Stimulated activated naive B cell treated with anti-CD40 and anti-IgM and Interleukin-4, amounts not matched to agents 10 μg/mL and 1 μg/mL and 100 μg/mL, for 72 hours (primary cell): ENCODE data around the gene MON1B.

Experiments
- ATAC-seq, 2 donors: fragments of 150-1000 bp; cut with Tn5 transposase; replicated peaks; 2 replicates each; pipeline ENCODE4 v1.10.0; 2021; ENCODE audit warnings: moderate library complexity in 1 of 2
- DNase-seq: peaks from one replicate; pipeline ENCODE4 v3.0.0; 2021
- H3K27ac Mint-ChIP-seq: one replicate; pipeline ENCODE4 v1.8.0; 2022; ENCODE audit warnings: mild to moderate bottlenecking, mixed read lengths
- H3K27me3 Mint-ChIP-seq, 2 donors: one replicate each; pipeline ENCODE4 v1.8.0; 2022; ENCODE audit warnings: mixed read lengths in 2 of 2
- H3K36me3 Mint-ChIP-seq, 2 donors: one replicate each; pipeline ENCODE4 v1.8.0; 2022; ENCODE audit warnings: mixed read lengths in 2 of 2, mild to moderate bottlenecking in 1 of 2
- H3K4me1 Mint-ChIP-seq, 2 donors: one replicate each; pipeline ENCODE4 v1.8.0; 2022; ENCODE audit warnings: mixed read lengths in 2 of 2, mild to moderate bottlenecking in 1 of 2
- H3K4me3 Mint-ChIP-seq, 2 donors: one replicate each; pipeline ENCODE4 v1.8.0; 2022; ENCODE audit warnings: mild to moderate bottlenecking in 2 of 2, mixed read lengths in 2 of 2, moderate library complexity in 1 of 2
- H3K9me3 Mint-ChIP-seq, 2 donors: one replicate each; pipeline ENCODE4 v1.8.0; 2022; ENCODE audit warnings: mixed read lengths in 2 of 2, mild to moderate bottlenecking in 1 of 2

MON1B gene

GRCh38 chr16:77212741-77213541 is 22.0 kb downstream of the MON1B start:
- ATAC-seq (peak; percentile 85 to 88), DNase-seq (peak; percentile 61)
- Mint-ChIP-seq H3K4me3 (peak overlapping the region; percentile 82 to 88), H3K36me3 (peaks cover 0 to 12% of the 10 kb centered on the region in 2 donors), H3K9me3 (no peaks in the 10 kb centered on the region), H3K4me1 (peaks cover 8 to 17% of the 10 kb centered on the region in 2 donors), H3K27ac (peak overlapping the region; percentile 63), H3K27me3 (no peaks in the 10 kb centered on the region)

- ATAC-seq (no peak), DNase-seq (no peak)
- Mint-ChIP-seq H3K36me3 (peaks cover 0 to 10% of the 10 kb centered on the region in 2 donors), H3K9me3 (no peaks in the 10 kb centered on the region), H3K4me3 (peak overlapping the region; percentile 82 to 88), H3K27ac (peak overlapping the region; percentile 63), H3K4me1 (peaks cover 8 to 17% of the 10 kb centered on the region in 2 donors), H3K27me3 (no peaks in the 10 kb centered on the region)
Measured at GRCh38 chr16:77213542-77214106, 22.6 kb downstream of the MON1B start.

GRCh38 chr16:77214411-77215138 is 23.6 kb downstream of the MON1B start:
- Mint-ChIP-seq H3K4me1 (peaks cover 8 to 17% of the 10 kb centered on the region in 2 donors), H3K9me3 (no peaks in the 10 kb centered on the region), H3K27ac (no peak overlapping the region), H3K36me3 (peaks cover 0 to 4% of the 10 kb centered on the region in 2 donors), H3K4me3 (no peak overlapping the region), H3K27me3 (no peaks in the 10 kb centered on the region)
- no peak for DNase-seq
- ATAC-seq = no peak

- H3K27ac Mint-ChIP-seq = no peak overlapping the region
- H3K4me1 Mint-ChIP-seq = peaks cover 5 to 6% of the 10 kb centered on the region in 2 donors
- DNase-seq (no peak), ATAC-seq (no peak)
- H3K36me3 Mint-ChIP-seq = no peaks in the 10 kb centered on the region
- H3K9me3 Mint-ChIP-seq = no peaks in the 10 kb centered on the region
- no peaks in the 10 kb centered on the region for H3K27me3 Mint-ChIP-seq
- no peak overlapping the region for H3K4me3 Mint-ChIP-seq
Measured at GRCh38 chr16:77219437-77219836, 28.4 kb downstream of the MON1B start.

- Mint-ChIP-seq H3K27me3 (peaks cover 0 to 5% of the 10 kb centered on the region in 2 donors), H3K4me3 (no peak overlapping the region), H3K27ac (no peak overlapping the region), H3K36me3 (no peaks in the 10 kb centered on the region), H3K4me1 (peaks cover 5 to 6% of the 10 kb centered on the region in 2 donors), H3K9me3 (no peaks in the 10 kb centered on the region)
- DNase-seq (no peak), ATAC-seq (peak; percentile 61 to 66)
Measured at GRCh38 chr16:77220427-77220826, 29.4 kb downstream of the MON1B start.

GRCh38 chr16:77221482-77221881 is 30.5 kb downstream of the MON1B start:
- Mint-ChIP-seq H3K27ac (no peak overlapping the region), H3K9me3 (no peaks in the 10 kb centered on the region), H3K4me3 (no peak overlapping the region), H3K36me3 (no peaks in the 10 kb centered on the region), H3K27me3 (peaks cover 0 to 5% of the 10 kb centered on the region in 2 donors), H3K4me1 (peaks cover 5 to 6% of the 10 kb centered on the region in 2 donors)
- ATAC-seq (no peak), DNase-seq (no peak)

GRCh38 chr16:77223184-77223583 is 32.2 kb downstream of the MON1B start:
- no peak overlapping the region for H3K27ac Mint-ChIP-seq
- DNase-seq = no peak
- no peak overlapping the region for H3K4me3 Mint-ChIP-seq
- H3K9me3 Mint-ChIP-seq = no peaks in the 10 kb centered on the region
- no peaks in the 10 kb centered on the region for H3K36me3 Mint-ChIP-seq
- peaks cover 0 to 5% of the 10 kb centered on the region in 2 donors for H3K27me3 Mint-ChIP-seq
- H3K4me1 Mint-ChIP-seq = peaks cover 5 to 6% of the 10 kb centered on the region in 2 donors
- no peak for ATAC-seq

GRCh38 chr16:77225182-77225581 is 34.2 kb downstream of the MON1B start:
- no peak overlapping the region for H3K27ac Mint-ChIP-seq
- H3K4me1 Mint-ChIP-seq = peaks cover 5 to 6% of the 10 kb centered on the region in 2 donors
- no peak for ATAC-seq
- no peak for DNase-seq
- no peaks in the 10 kb centered on the region for H3K9me3 Mint-ChIP-seq
- H3K36me3 Mint-ChIP-seq = no peaks in the 10 kb centered on the region
- peaks cover 5 to 8% of the 10 kb centered on the region in 2 donors for H3K27me3 Mint-ChIP-seq
- H3K4me3 Mint-ChIP-seq = no peak overlapping the region

- no peak for DNase-seq
- Mint-ChIP-seq H3K27ac (no peak overlapping the region), H3K4me1 (peaks cover 0 to 3% of the 10 kb centered on the region in 2 donors), H3K36me3 (no peaks in the 10 kb centered on the region), H3K27me3 (peaks cover 5 to 14% of the 10 kb centered on the region in 2 donors), H3K9me3 (no peaks in the 10 kb centered on the region), H3K4me3 (no peak overlapping the region)
- peak; percentile 48 to 74 for ATAC-seq
Measured at GRCh38 chr16:77227745-77228144, 36.8 kb downstream of the MON1B start.

GRCh38 chr16:77231047-77231446 is 40.1 kb downstream of the MON1B start:
- Mint-ChIP-seq H3K9me3 (no peaks in the 10 kb centered on the region), H3K4me3 (no peak overlapping the region), H3K27ac (no peak overlapping the region), H3K36me3 (no peaks in the 10 kb centered on the region), H3K27me3 (peaks cover 23 to 27% of the 10 kb centered on the region in 2 donors), H3K4me1 (peaks cover 0 to 3% of the 10 kb centered on the region in 2 donors)
- no peak for ATAC-seq
- DNase-seq = no peak

GRCh38 chr16:77233799-77234519 is 43.0 kb downstream of the MON1B start:
- no peaks in the 10 kb centered on the region for H3K36me3 Mint-ChIP-seq
- no peak overlapping the region for H3K27ac Mint-ChIP-seq
- no peaks in the 10 kb centered on the region for H3K9me3 Mint-ChIP-seq
- DNase-seq (no peak), ATAC-seq (no peak)
- H3K4me1 Mint-ChIP-seq = peaks cover 3 to 7% of the 10 kb centered on the region in 2 donors
- no peak overlapping the region for H3K4me3 Mint-ChIP-seq
- peaks cover 33 to 37% of the 10 kb centered on the region in 2 donors for H3K27me3 Mint-ChIP-seq

- H3K9me3 Mint-ChIP-seq = no peaks in the 10 kb centered on the region
- DNase-seq (no peak), ATAC-seq (no peak)
- H3K36me3 Mint-ChIP-seq = no peaks in the 10 kb centered on the region
- H3K4me3 Mint-ChIP-seq = no peak overlapping the region
- peaks cover 3 to 7% of the 10 kb centered on the region in 2 donors for H3K4me1 Mint-ChIP-seq
- H3K27ac Mint-ChIP-seq = no peak overlapping the region
- H3K27me3 Mint-ChIP-seq = peaks cover 37 to 38% of the 10 kb centered on the region in 2 donors
Measured at GRCh38 chr16:77234611-77235010, 43.6 kb downstream of the MON1B start.

- DNase-seq (peak; percentile 73), ATAC-seq (peak; percentile 96 to 97)
- H3K9me3 Mint-ChIP-seq = no peaks in the 10 kb centered on the region
- H3K36me3 Mint-ChIP-seq = no peaks in the 10 kb centered on the region
- H3K27ac Mint-ChIP-seq = no peak overlapping the region
- peaks cover 32 to 37% of the 10 kb centered on the region in 2 donors for H3K27me3 Mint-ChIP-seq
- peaks cover 3 to 7% of the 10 kb centered on the region in 2 donors for H3K4me1 Mint-ChIP-seq
- H3K4me3 Mint-ChIP-seq = peak overlapping the region; percentile 59 to 74
Measured at GRCh38 chr16:77236063-77236511, 45.1 kb downstream of the MON1B start.

GRCh38 chr16:77238593-77238992 is 47.6 kb downstream of the MON1B start:
- DNase-seq = no peak
- Mint-ChIP-seq H3K9me3 (peaks cover 0 to 1% of the 10 kb centered on the region in 2 donors), H3K27me3 (peaks cover 29 to 33% of the 10 kb centered on the region in 2 donors), H3K36me3 (no peaks in the 10 kb centered on the region), H3K27ac (no peak overlapping the region), H3K4me1 (peaks cover 3 to 7% of the 10 kb centered on the region in 2 donors), H3K4me3 (no peak overlapping the region)
- no peak for ATAC-seq
